Measurements from ENCODE around the gene TEAD1. TPM values are rescaled to one million over a fixed set of nuclear protein-coding genes. Genes with fewer than 3 reads are reported as not detected.

Gene TEAD1
- total and polyA plus RNA-seq, 9 of the 15 experiments (the other 6 are each of a cell fraction or from before 2014, with no cell fraction given) = 1.7 to 17.7 (median 10.8) TPM

DNA sequence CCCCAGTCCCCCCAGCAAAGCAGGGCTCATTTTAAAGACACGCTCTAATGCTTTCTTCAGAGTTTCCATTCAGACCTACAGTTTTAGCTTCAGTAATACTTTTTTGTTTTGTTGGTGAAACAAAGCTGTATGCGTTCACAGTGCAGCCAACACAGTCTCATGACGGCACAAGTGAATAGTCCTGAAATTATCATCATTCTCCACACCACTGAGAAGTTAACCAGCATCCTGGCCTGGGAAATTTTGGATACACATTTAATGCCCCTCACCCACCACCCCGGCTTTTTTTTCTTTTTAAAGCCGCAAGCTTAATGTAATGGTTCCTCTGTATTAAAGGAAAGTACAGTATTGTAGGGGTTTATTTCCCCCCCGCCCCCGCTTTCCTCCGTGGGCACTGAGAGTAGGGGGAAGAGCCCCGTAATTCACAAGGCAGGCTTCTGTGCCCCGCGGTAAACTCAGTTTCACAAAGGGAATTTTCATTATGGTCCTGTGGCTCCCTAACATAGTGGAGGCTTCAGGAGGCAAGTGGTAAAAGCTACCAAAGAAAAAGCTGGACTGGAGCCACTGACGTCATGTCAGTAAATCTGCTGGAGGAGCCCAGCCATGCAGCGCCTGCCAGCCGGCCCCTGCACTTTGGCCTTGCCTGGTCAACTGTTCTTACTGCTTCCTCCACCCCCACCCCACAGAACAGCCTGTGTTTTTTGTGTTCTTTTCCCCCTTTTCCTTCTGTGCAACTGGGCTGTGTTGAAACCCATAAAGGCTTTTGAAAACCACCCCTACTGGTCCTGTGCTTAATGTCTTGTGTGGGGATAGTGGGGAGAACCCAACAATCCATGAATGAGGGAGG, 18.2 kb downstream of the TEAD1 start (continued):
- TF ChIP-seq, protein P1, sequence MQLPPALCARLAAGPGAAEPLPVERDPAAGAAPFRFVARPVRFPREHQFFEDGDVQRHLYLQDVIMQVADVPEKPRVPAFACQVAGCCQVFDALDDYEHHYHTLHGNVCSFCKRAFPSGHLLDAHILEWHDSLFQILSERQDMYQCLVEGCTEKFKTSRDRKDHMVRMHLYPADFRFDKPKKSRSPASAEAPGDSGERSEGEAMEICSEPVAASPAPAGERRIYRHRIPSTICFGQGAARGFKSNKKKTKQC (CRISPR knock-in tag; IDR thresholded peaks at IDR 0.05) = no peak
- TF ChIP-seq, protein P2, sequence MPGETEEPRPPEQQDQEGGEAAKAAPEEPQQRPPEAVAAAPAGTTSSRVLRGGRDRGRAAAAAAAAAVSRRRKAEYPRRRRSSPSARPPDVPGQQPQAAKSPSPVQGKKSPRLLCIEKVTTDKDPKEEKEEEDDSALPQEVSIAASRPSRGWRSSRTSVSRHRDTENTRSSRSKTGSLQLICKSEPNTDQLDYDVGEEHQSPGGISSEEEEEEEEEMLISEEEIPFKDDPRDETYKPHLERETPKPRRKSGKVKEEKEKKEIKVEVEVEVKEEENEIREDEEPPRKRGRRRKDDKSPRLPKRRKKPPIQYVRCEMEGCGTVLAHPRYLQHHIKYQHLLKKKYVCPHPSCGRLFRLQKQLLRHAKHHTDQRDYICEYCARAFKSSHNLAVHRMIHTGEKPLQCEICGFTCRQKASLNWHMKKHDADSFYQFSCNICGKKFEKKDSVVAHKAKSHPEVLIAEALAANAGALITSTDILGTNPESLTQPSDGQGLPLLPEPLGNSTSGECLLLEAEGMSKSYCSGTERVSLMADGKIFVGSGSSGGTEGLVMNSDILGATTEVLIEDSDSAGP (CRISPR knock-in tag; IDR thresholded peaks at IDR 0.05) = no peak
- TF ChIP-seq PATZ1 (CRISPR knock-in tag; IDR thresholded peaks at IDR 0.05; ENCODE audit: borderline replicate concordance) (no peak), XRCC3 (IDR thresholded peaks at IDR 0.05) (no peak), HMGN3 (IDR thresholded peaks at IDR 0.05; ENCODE audit: borderline replicate concordance, extremely low read depth, insufficient read length, low read depth, low read length) (no peak), JUN (IDR thresholded peaks at IDR 0.05; ENCODE audit: borderline replicate concordance, low read depth, low read length) (peak; percentile 45; the same call in 1 of the 2 replicates), JUN (CRISPR knock-in tag; IDR thresholded peaks at IDR 0.05; ENCODE audit: borderline replicate concordance) (no peak), BRD9 (IDR thresholded peaks at IDR 0.05; ENCODE audit: low read depth, partially characterized antibody) (no peak), TCF3 (CRISPR knock-in tag; IDR thresholded peaks at IDR 0.05) (no peak), NUFIP1 (IDR thresholded peaks at IDR 0.05; ENCODE audit: partially characterized antibody) (no peak), MCM7 (IDR thresholded peaks at IDR 0.05) (no peak), GATAD2A (IDR thresholded peaks at IDR 0.05) (no peak), HDAC8 (tag; IDR thresholded peaks at IDR 0.05) (no peak), ZNF551 (CRISPR knock-in tag; IDR thresholded peaks at IDR 0.05) (no peak), POLR3G (IDR thresholded peaks at IDR 0.05; ENCODE audit: extremely low read depth, insufficient read length, insufficient replicate concordance) (no peak), HEY1 (CRISPR knock-in tag; IDR thresholded peaks at IDR 0.05; ENCODE audit: borderline replicate concordance) (no peak), BCL6 (CRISPR knock-in tag; IDR thresholded peaks at IDR 0.05) (no peak)
- TF ChIP-seq, protein P3, sequence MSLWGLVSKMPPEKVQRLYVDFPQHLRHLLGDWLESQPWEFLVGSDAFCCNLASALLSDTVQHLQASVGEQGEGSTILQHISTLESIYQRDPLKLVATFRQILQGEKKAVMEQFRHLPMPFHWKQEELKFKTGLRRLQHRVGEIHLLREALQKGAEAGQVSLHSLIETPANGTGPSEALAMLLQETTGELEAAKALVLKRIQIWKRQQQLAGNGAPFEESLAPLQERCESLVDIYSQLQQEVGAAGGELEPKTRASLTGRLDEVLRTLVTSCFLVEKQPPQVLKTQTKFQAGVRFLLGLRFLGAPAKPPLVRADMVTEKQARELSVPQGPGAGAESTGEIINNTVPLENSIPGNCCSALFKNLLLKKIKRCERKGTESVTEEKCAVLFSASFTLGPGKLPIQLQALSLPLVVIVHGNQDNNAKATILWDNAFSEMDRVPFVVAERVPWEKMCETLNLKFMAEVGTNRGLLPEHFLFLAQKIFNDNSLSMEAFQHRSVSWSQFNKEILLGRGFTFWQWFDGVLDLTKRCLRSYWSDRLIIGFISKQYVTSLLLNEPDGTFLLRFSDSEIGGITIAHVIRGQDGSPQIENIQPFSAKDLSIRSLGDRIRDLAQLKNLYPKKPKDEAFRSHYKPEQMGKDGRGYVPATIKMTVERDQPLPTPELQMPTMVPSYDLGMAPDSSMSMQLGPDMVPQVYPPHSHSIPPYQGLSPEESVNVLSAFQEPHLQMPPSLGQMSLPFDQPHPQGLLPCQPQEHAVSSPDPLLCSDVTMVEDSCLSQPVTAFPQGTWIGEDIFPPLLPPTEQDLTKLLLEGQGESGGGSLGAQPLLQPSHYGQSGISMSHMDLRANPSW (CRISPR knock-in tag; IDR thresholded peaks at IDR 0.05) = no peak
- TF ChIP-seq, protein P4, sequence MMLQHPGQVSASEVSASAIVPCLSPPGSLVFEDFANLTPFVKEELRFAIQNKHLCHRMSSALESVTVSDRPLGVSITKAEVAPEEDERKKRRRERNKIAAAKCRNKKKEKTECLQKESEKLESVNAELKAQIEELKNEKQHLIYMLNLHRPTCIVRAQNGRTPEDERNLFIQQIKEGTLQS (IDR thresholded peaks at IDR 0.05) = peak; percentile 51
- TF ChIP-seq, protein P4 (CRISPR knock-in tag; conservative IDR thresholded peaks at IDR 0.05) = no peak
